OCI-LY7 (cell line): ENCODE measurements around the gene C3orf85. TPM values are rescaled to one million over a fixed set of nuclear protein-coding genes. Genes with fewer than 3 reads are reported as not detected.

Experiments
- BruUV-seq: library from RNA; stranded (reverse); fragments of 400-500 nt; replicated peaks from 2 replicates; lab custom pipeline; 2021; lab: Mats Ljungman, UMichigan
- CTCF ChIA-PET: fragments of 300-600 bp; sonication (Branson Sonifier 250); formaldehyde crosslinking; loops from one replicate; lab custom pipeline; 2022; ENCODE audit warnings: antibody characterized with exemption; ENCODE audit not compliant: unreplicated experiment; lab: Charles Lee
- POLR2A ChIA-PET: fragments of 300-600 bp; sonication (Branson Sonifier 250); formaldehyde crosslinking; loops from one replicate; lab custom pipeline; 2022; ENCODE audit warnings: antibody characterized with exemption; lab: Charles Lee
- DNase-seq: peaks from one replicate; pipeline ENCODE4 v3.0.0-alpha.2; 2015; ENCODE audit warnings: low spot score
- H2AFZ ChIP-seq: fragments of 200-600 bp; sonication (generic), shearing (Covaris generic); 2 replicates; pipeline ENCODE4 v1.6.1; 2014; ENCODE audit warnings: mild to moderate bottlenecking, antibody characterized with exemption, low read length, moderate library complexity
- H3K27ac ChIP-seq: fragments of 200-600 bp; sonication (generic); 2 replicates; pipeline ENCODE4 v1.5.1; 2014; ENCODE audit warnings: mixed run types, low read depth, mild to moderate bottlenecking, moderate library complexity, low read length, inconsistent platforms; ENCODE audit not compliant: poor library complexity, severe bottlenecking
- H3K36me3 ChIP-seq: fragments of 200-600 bp; sonication (generic); 2 replicates; pipeline ENCODE4 v1.6.1; 2014; ENCODE audit warnings: mild to moderate bottlenecking, antibody characterized with exemption, low read length, moderate library complexity, mixed read lengths; ENCODE audit not compliant: insufficient read depth
- H3K4me1 ChIP-seq: fragments of 200-600 bp; sonication (generic); 2 replicates; pipeline ENCODE4 v1.5.1; 2014; ENCODE audit warnings: mild to moderate bottlenecking, low read length; ENCODE audit not compliant: insufficient read depth, poor library complexity, severe bottlenecking
- H3K4me2 ChIP-seq: fragments of 200-600 bp; sonication (generic); 2 replicates; pipeline ENCODE4 v1.6.1; 2014; ENCODE audit warnings: mild to moderate bottlenecking, low read length
- H3K4me3 ChIP-seq: fragments of 200-600 bp; sonication (generic); 2 replicates; pipeline ENCODE4 v1.5.1; 2014; ENCODE audit warnings: mild to moderate bottlenecking, low read depth, low read length; ENCODE audit not compliant: poor library complexity, severe bottlenecking
- H3K79me2 ChIP-seq: fragments of 200-600 bp; sonication (generic); 2 replicates; pipeline ENCODE4 v1.6.1; 2016; ENCODE audit warnings: low read depth, mild to moderate bottlenecking, low read length, moderate library complexity, mixed read lengths; ENCODE audit not compliant: insufficient read depth
- H3K9me2 ChIP-seq: fragments of 200-600 bp; sonication (generic); 2 replicates; pipeline ENCODE4 v1.6.1; 2016; ENCODE audit warnings: mild to moderate bottlenecking, low read length, mixed read lengths; ENCODE audit not compliant: insufficient read depth
- H3K9me3 ChIP-seq: fragments of 200-600 bp; sonication (generic); 2 replicates; pipeline ENCODE4 v1.6.1; 2014; ENCODE audit warnings: mild to moderate bottlenecking, mixed run types, low read length, mixed read lengths
- H4K20me1 ChIP-seq: fragments of 200-600 bp; sonication (generic); 2 replicates; pipeline ENCODE4 v1.6.1; 2014; ENCODE audit warnings: mild to moderate bottlenecking, antibody characterized with exemption, low read length, moderate library complexity, mixed read lengths; ENCODE audit not compliant: insufficient read depth
- CTCF ChIP-seq: fragments of 200-600 bp; sonication (generic); conservative IDR thresholded peaks from 2 replicates; pipeline ENCODE4 v1.5.1; 2014; ENCODE audit warnings: mild to moderate bottlenecking, antibody characterized with exemption, low read length, moderate library complexity, mixed read lengths
- EZH2phosphoT487 ChIP-seq: fragments of 200-600 bp; sonication (generic); IDR thresholded peaks from 2 replicates; pipeline ENCODE4 v1.6.1; 2018; ENCODE audit warnings: low read depth, borderline replicate concordance, mild to moderate bottlenecking, mixed run types, antibody characterized with exemption, low read length, moderate library complexity, mixed read lengths
- intact Hi-C: fragments of 100-400 bp; cut with micrococcal nuclease; formaldehyde crosslinking; loops from one replicate; pipeline ENCODE4 v1.10.0; 2022; ENCODE audit not compliant: unreplicated experiment
- total RNA-seq, 2 experiments: library from RNA; depleted of rRNA in 1 of 2; stranded (reverse); fragments of >200 nt in 1 of 2; shearing (Covaris generic) in 1 of 2; gene quantifications; 2 replicates each; pipeline ENCODE4 v1.2.3, GENCODE V29; 2014 to 2022

C3orf85 gene
- total RNA-seq, 2 experiments from 2014 or later = not detected

GRCh38 chr3:109109574-109109973 is 26.9 kb upstream of the C3orf85 start:
- H3K9me3 ChIP-seq = no peaks in the 10 kb centered on the region
- no peaks in the 10 kb centered on the region for H3K9me2 ChIP-seq
- POLR2A ChIA-PET = no interaction called here
- no peak overlapping the region for H3K4me2 ChIP-seq
- H3K4me3 ChIP-seq = no peak overlapping the region
- H2AFZ ChIP-seq = no peak overlapping the region
- TF ChIP-seq EZH2phosphoT487 = no peak
- no peak for TF ChIP-seq CTCF
- H4K20me1 ChIP-seq = no peaks in the 10 kb centered on the region
- DNase-seq = no peak
- no peak overlapping the region for H3K27ac ChIP-seq
- H3K79me2 ChIP-seq = no peaks in the 10 kb centered on the region
- H3K36me3 ChIP-seq = no peaks in the 10 kb centered on the region
- CTCF ChIA-PET = no interaction called here
- H3K4me1 ChIP-seq = no peaks in the 10 kb centered on the region
- BruUV-seq = no TSS peak
- intact Hi-C loops = no loop called here

GRCh38 chr3:109112946-109113760 is 23.4 kb upstream of the C3orf85 start:
- no peak overlapping the region for H3K4me3 ChIP-seq
- no TSS peak for BruUV-seq
- no peak overlapping the region for H3K4me2 ChIP-seq
- intact Hi-C loops = no loop called here
- ChIA-PET CTCF (no interaction called here), POLR2A (interaction anchor here (0.6 to 0.7 kb wide), 2 partner anchors 489 to 499 kb away, joined by 3 to 4 read pairs; no protein-coding TSS in a partner anchor)
- H3K9me2 ChIP-seq = no peaks in the 10 kb centered on the region
- no peak for DNase-seq
- no peaks in the 10 kb centered on the region for H3K79me2 ChIP-seq
- TF ChIP-seq CTCF (no peak), EZH2phosphoT487 (no peak)
- H3K27ac ChIP-seq = no peak overlapping the region
- no peaks in the 10 kb centered on the region for H3K4me1 ChIP-seq
- H3K36me3 ChIP-seq = no peaks in the 10 kb centered on the region
- H3K9me3 ChIP-seq = no peaks in the 10 kb centered on the region
- no peak overlapping the region for H2AFZ ChIP-seq
- no peaks in the 10 kb centered on the region for H4K20me1 ChIP-seq

- no peak overlapping the region for H2AFZ ChIP-seq
- H3K4me3 ChIP-seq = no peak overlapping the region
- no peaks in the 10 kb centered on the region for H3K9me2 ChIP-seq
- intact Hi-C loops = no loop called here
- POLR2A ChIA-PET = interaction anchor here (0.6 kb wide), 1 partner anchor 1322 kb away, joined by 4 read pairs; no protein-coding TSS in a partner anchor
- TF ChIP-seq CTCF (no peak), EZH2phosphoT487 (no peak)
- no peaks in the 10 kb centered on the region for H3K4me1 ChIP-seq
- H3K36me3 ChIP-seq = no peaks in the 10 kb centered on the region
- no peak for DNase-seq
- H3K79me2 ChIP-seq = no peaks in the 10 kb centered on the region
- CTCF ChIA-PET = no interaction called here
- H3K9me3 ChIP-seq = no peaks in the 10 kb centered on the region
- no peak overlapping the region for H3K4me2 ChIP-seq
- BruUV-seq = no TSS peak
- H3K27ac ChIP-seq = no peak overlapping the region
- H4K20me1 ChIP-seq = no peaks in the 10 kb centered on the region
These were observed 21.8 kb upstream of the C3orf85 start for GRCh38 chr3:109114746-109115145.
